ENCODE results near the gene TTLL1. TPM values are rescaled to one million over a fixed set of nuclear protein-coding genes. Genes with fewer than 3 reads are reported as not detected.
"Not testable (repeated sequence)": the region's sequence is repeated elsewhere in the genome, so short reads cannot be mapped to it uniquely, and the experiment has no call there.

Gene TTLL1
- polyA plus RNA-seq, 1 donor, result 18.7 TPM

- no peak for DNase-seq
Observed at GRCh38 chr22:43077121-43077877, 11.9 kb downstream of the TTLL1 start.

GRCh38 chr22:43066844-43067385 lies 22.3 kb downstream of the TTLL1 start:
- no peak for DNase-seq

- DNase-seq, result no peak
Observed at GRCh38 chr22:43066134-43066533, 23.1 kb downstream of the TTLL1 start.

GRCh38 chr22:43060183-43060582 lies 29.0 kb downstream of the TTLL1 start:
- DNase-seq, result no peak

GRCh38 chr22:43057641-43058040 lies 31.6 kb downstream of the TTLL1 start:
- no peak for DNase-seq

- no peak for DNase-seq
Observed at GRCh38 chr22:43053176-43053575, 36.0 kb downstream of the TTLL1 start.

GRCh38 chr22:43050995-43051394 lies 38.2 kb downstream of the TTLL1 start:
- no peak for DNase-seq

GRCh38 chr22:43047605-43048004 lies 41.6 kb downstream of the TTLL1 start:
- DNase-seq, result no peak

GRCh38 chr22:43044290-43044712 lies 44.9 kb downstream of the TTLL1 start:
- no peak for DNase-seq

- no peak for DNase-seq
Observed at GRCh38 chr22:43042101-43042780, 47.0 kb downstream of the TTLL1 start.

- DNase-seq, result no peak
Observed at GRCh38 chr22:43039800-43040199, 49.4 kb downstream of the TTLL1 start.

- DNase-seq, result no peak
Observed at GRCh38 chr22:43038325-43038724, 50.9 kb downstream of the TTLL1 start.

- no peak for DNase-seq
Observed at GRCh38 chr22:43036282-43036829, 52.8 kb downstream of the TTLL1 start.

- no peak for DNase-seq
Observed at GRCh38 chr22:43035250-43035649, 53.9 kb downstream of the TTLL1 start.

GRCh38 chr22:43031617-43032016 lies 57.6 kb downstream of the TTLL1 start:
- DNase-seq, result no peak

GRCh38 chr22:43018615-43019014 lies 70.6 kb downstream of the TTLL1 start:
- no peak for DNase-seq

GRCh38 chr22:43017525-43018460 lies 71.4 kb downstream of the TTLL1 start:
- DNase-seq, result no peak

- DNase-seq, result not testable (repeated sequence)
Observed at GRCh38 chr22:43016150-43016549, 73.0 kb downstream of the TTLL1 start.

- no peak for DNase-seq
Observed at GRCh38 chr22:43015677-43016042, 73.5 kb downstream of the TTLL1 start.

- peak; percentile 99 for DNase-seq
Observed at GRCh38 chr22:43014869-43015676, 74.1 kb downstream of the TTLL1 start, which contains the start of gene PACSIN2. Gene PACSIN2 (minus strand): TSS chr22:43015149. CDS start chr22:42912080, 103,069 bp downstream.

GRCh38 chr22:43014316-43014868 lies 74.8 kb downstream of the TTLL1 start:
- peak; percentile 36 for DNase-seq

Measured in left kidney (tissue), 2 donors.